NCI-H510A treated with DMSO at 0.1 percent for 48 hours (cell line): ENCODE data around the gene CEMP1.

Source experiments
- DNase-seq: peaks from one replicate; lab custom pipeline; 2025; lab: John Stamatoyannopoulos, UW

CEMP1 gene

GRCh38 chr16:2483939-2484897, 47.0 kb downstream of the CEMP1 start:
- DNase-seq = no peak

- peak; percentile 58 for DNase-seq
Observed at GRCh38 chr16:2482708-2483534, 48.3 kb downstream of the CEMP1 start.

- no peak for DNase-seq
Observed at GRCh38 chr16:2482249-2482648, 49.0 kb downstream of the CEMP1 start.

- no peak for DNase-seq
Observed at GRCh38 chr16:2481676-2482075, 49.5 kb downstream of the CEMP1 start.

- DNase-seq = no peak
Observed at GRCh38 chr16:2480948-2481347, 50.3 kb downstream of the CEMP1 start.
